ENCODE results near the gene CBR4. TPM values are rescaled to one million over a fixed set of nuclear protein-coding genes. Genes with fewer than 3 reads are reported as not detected.

The CBR4 gene
- total RNA-seq, 4 donors from 2014 or later: 22.4 to 31.1 (median 26.2) TPM

DNA sequence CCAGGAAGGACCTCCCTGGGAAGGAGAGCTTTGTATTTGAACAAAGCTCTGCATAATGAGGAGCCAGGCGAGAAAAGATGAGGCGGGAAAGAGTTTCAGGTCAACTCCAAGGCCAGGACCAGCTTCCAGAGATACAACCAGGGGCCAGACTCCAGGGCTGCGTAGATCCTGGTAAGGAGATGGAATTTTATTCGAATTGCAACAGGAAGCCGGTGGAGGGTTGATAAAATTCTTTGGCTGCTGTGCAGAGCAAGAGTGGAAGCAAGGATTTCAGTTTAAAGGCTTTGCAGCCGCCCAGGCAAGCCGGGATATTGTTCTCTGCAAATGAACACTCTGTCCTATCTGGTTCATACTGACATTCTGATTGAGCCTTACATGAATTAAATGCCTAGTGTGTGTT is 40.2 kb upstream of the CBR4 start:
- H3K4me1 ChIP-seq: no peaks in the 10 kb centered on the region
- H3K36me3 ChIP-seq: no peaks in the 10 kb centered on the region
- H3K27me3 ChIP-seq: no peaks in the 10 kb centered on the region
- WGBS, 2 donors (ENCODE audit: low coverage in 1 of 2): 82 to 83% methylated on average over 5 to 7 of the region's 7 CpGs
- no peak overlapping the region for H3K27ac ChIP-seq
- TF ChIP-seq POLR2A (IDR thresholded peaks at IDR 0.05) (no peak), POLR2AphosphoS5 (IDR thresholded peaks at IDR 0.05) (no peak), EP300 (IDR thresholded peaks at IDR 0.05; ENCODE audit: low read depth) (no peak)
- TF ChIP-seq, protein P1, sequence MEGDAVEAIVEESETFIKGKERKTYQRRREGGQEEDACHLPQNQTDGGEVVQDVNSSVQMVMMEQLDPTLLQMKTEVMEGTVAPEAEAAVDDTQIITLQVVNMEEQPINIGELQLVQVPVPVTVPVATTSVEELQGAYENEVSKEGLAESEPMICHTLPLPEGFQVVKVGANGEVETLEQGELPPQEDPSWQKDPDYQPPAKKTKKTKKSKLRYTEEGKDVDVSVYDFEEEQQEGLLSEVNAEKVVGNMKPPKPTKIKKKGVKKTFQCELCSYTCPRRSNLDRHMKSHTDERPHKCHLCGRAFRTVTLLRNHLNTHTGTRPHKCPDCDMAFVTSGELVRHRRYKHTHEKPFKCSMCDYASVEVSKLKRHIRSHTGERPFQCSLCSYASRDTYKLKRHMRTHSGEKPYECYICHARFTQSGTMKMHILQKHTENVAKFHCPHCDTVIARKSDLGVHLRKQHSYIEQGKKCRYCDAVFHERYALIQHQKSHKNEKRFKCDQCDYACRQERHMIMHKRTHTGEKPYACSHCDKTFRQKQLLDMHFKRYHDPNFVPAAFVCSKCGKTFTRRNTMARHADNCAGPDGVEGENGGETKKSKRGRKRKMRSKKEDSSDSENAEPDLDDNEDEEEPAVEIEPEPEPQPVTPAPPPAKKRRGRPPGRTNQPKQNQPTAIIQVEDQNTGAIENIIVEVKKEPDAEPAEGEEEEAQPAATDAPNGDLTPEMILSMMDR (IDR thresholded peaks at IDR 0.05): no peak
- DNase-seq: no peak
- H3K9me3 ChIP-seq: no peaks in the 10 kb centered on the region
- no peak overlapping the region for H3K4me3 ChIP-seq
- intact Hi-C loops (cut with DNase I; ENCODE audit: low total_unique reads) (no loop called here), in situ Hi-C loops (cut with MboI; ENCODE audit: low pct_ligation_motif_present in 1 of 4, low pct_unique_long_range_greater_than_20kb in 1 of 4, low sequenced_read_pairs in 3 of 4) (no loop called here)

DNA sequence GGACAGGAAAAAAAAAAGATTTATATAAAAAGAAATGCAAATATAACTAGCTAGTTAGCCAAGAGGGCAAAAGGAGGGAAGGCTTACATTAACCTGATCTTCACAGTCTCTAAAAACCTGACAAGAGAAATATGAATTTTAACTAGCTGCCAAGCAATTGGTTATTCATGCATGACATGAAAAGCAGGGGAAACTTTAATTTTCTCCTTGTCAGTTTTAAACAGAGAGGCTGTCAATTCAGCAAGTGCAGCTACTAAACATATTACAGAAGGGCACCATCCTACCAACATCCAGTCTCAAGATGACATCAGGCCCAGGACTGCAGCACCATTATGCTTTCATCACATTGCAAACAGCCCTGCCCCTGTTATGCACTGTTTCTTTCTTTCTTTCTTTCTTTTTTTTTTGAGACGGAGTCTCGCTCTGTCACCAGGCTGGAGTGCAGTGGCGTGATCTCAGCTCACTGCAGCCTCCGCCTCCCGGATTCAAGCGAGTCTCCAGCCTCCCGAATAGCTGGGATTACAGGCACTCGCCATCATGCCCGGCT is 38.9 kb upstream of the CBR4 start:
- intact Hi-C loops (cut with DNase I; ENCODE audit: low total_unique reads) (no loop called here), in situ Hi-C loops (cut with MboI; ENCODE audit: low pct_ligation_motif_present in 1 of 4, low pct_unique_long_range_greater_than_20kb in 1 of 4, low sequenced_read_pairs in 3 of 4) (no loop called here)
- 92 to 96% methylated on average over 9 of the region's 9 CpGs for WGBS, 2 donors (ENCODE audit: low coverage in 1 of 2)
- Histone ChIP-seq H3K27me3 (no peaks in the 10 kb centered on the region), H3K4me1 (no peaks in the 10 kb centered on the region), H3K4me3 (no peak overlapping the region), H3K36me3 (no peaks in the 10 kb centered on the region), H3K27ac (no peak overlapping the region), H3K9me3 (no peaks in the 10 kb centered on the region)
- TF ChIP-seq POLR2A (IDR thresholded peaks at IDR 0.05) (no peak), POLR2AphosphoS5 (IDR thresholded peaks at IDR 0.05) (no peak), EP300 (IDR thresholded peaks at IDR 0.05; ENCODE audit: low read depth) (no peak)
- TF ChIP-seq, protein P1 (IDR thresholded peaks at IDR 0.05): no peak
- DNase-seq: no peak

DNA sequence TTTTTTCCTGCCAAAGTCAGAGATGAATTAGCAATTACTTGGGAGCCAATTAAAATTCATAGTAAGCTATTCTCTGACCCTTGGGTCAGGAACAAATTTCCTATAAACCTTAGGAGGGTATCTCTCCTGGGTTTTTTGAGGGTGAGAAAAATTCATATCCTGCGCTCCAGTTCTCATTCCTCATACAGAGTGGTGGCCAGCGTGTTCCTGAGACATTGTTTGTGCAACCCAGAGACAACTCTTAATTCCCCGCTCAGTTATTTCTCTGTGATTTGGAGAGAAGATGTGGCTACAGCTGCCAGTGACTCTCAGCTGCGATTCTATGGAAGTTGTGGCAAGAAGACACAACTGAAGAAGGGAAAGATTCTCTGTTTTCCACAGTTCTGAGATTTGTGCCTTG is 37.9 kb upstream of the CBR4 start:
- Histone ChIP-seq H3K36me3 (no peaks in the 10 kb centered on the region), H3K9me3 (no peaks in the 10 kb centered on the region), H3K4me3 (no peak overlapping the region), H3K27ac (no peak overlapping the region), H3K4me1 (no peaks in the 10 kb centered on the region), H3K27me3 (no peaks in the 10 kb centered on the region)
- in situ Hi-C loops (cut with MboI; ENCODE audit: low pct_ligation_motif_present in 1 of 4, low pct_unique_long_range_greater_than_20kb in 1 of 4, low sequenced_read_pairs in 3 of 4) (no loop called here), intact Hi-C loops (cut with DNase I; ENCODE audit: low total_unique reads) (no loop called here)
- TF ChIP-seq POLR2AphosphoS5 (IDR thresholded peaks at IDR 0.05): no peak
- TF ChIP-seq EP300 (IDR thresholded peaks at IDR 0.05; ENCODE audit: low read depth): no peak
- no peak for TF ChIP-seq POLR2A (IDR thresholded peaks at IDR 0.05)
- TF ChIP-seq, protein P1 (IDR thresholded peaks at IDR 0.05): no peak
- no peak for DNase-seq
- WGBS, 2 donors (ENCODE audit: low coverage in 1 of 2): 74 to 90% methylated on average over 4 of the region's 4 CpGs

DNA sequence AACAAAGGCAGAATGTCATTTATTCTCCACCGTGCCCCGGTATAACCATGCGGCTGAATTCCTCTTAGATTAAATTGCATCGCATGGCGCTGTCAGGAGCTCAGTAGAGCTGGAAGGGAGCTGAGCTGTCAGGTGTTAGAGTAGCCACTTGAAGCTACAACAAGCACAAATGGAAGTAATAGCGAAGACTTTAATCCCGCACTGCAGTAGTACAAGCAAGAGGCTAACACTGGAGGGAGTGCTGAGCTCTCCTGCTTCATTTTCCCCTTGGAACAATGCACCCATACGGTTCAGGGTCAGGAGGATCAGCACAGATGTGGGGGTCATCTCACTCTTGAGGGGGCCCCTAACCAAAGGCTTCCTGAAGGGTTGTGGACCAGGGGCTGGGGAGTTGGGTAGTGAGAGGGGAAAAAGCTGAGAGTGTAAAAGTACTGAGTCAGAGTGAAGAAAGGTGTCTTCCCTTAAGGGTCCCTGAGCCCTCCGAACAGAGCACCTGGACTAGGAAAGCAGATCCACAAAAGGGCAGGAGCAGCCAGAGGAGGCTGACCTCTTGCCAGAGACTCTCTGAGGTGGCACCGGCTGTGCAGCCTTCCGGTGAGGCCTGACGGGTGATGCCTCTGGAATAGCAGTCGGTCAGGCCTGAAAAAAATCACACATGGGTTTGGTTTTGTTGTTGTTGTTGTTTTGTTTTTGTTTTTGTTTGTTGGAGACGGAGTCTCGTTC is 36.0 kb upstream of the CBR4 start:
- Histone ChIP-seq H3K36me3 (no peaks in the 10 kb centered on the region), H3K4me1 (peaks cover 0 to 2% (median 0%) of the 10 kb centered on the region in 4 donors), H3K27ac (no peak overlapping the region), H3K27me3 (no peaks in the 10 kb centered on the region), H3K4me3 (no peak overlapping the region), H3K9me3 (no peaks in the 10 kb centered on the region)
- 78 to 93% methylated on average over 8 to 15 of the region's 15 CpGs for WGBS, 2 donors (ENCODE audit: low coverage in 1 of 2)
- in situ Hi-C loops (cut with MboI; ENCODE audit: low pct_ligation_motif_present in 1 of 4, low pct_unique_long_range_greater_than_20kb in 1 of 4, low sequenced_read_pairs in 3 of 4): no loop called here
- intact Hi-C loops (cut with DNase I; ENCODE audit: low total_unique reads): no loop called here
- no peak for DNase-seq
- no peak for TF ChIP-seq POLR2A (IDR thresholded peaks at IDR 0.05)
- TF ChIP-seq, protein P1 (IDR thresholded peaks at IDR 0.05): no peak
- TF ChIP-seq POLR2AphosphoS5 (IDR thresholded peaks at IDR 0.05): no peak
- TF ChIP-seq EP300 (IDR thresholded peaks at IDR 0.05; ENCODE audit: low read depth): no peak

Data from transverse colon (tissue), 4 donors.